Heart left ventricle (tissue), 13 donors: ENCODE data around the gene FCN1.

Source experiments
- POLR2A ChIP-seq, 2 donors: fragments of 450-650 bp; IDR thresholded peaks; one replicate each; pipeline ENCODE4 v1.6.1; 2017; ENCODE audit warnings: antibody characterized with exemption in 2 of 2, mild to moderate bottlenecking in 2 of 2, moderate library complexity in 2 of 2
- TF ChIP-seq, protein P1 (sequence below), 12 donors: fragments of 200-600 bp; sonication (generic) in 4 of 12; IDR thresholded peaks; one replicate each; pipeline versions ENCODE4 v1.5.0 to v1.8.0; 2018 to 2022; ENCODE audit warnings: antibody characterized with exemption in 12 of 12, mild to moderate bottlenecking in 5 of 12
- donor health status: ischemic (EF 13 %, LVEDD 7.1; RV severe dilation, severe dysfunction).
- donor health status: DM: no; HTN: yes; CAD: no.
- donor health status: DM: no; HTN: no; CAD: no.
- donor health status: ischemic (EF 25% LVEDD 6.9; RV normal size, moderate dysfunction).
- donor health status: ischemic (EF 25% LVEDD 5.7; RV mildly dilated, moderate dysfunction).
- donor health status: ischemic (EF 35%, LVEDD 5.7; RV mildly dilated, moderate dysfunction).
- donor health status: nonischemic (EF 11% LVEDD 7.7; RV severe dilation, severe dysfunction).
- donor health status: DM: yes; HTN: yes; CAD: no.
- donor health status: PGD.
- donor health status: ischemic (EF 29% LVEDD 5.4; RV normal size, mild dysfunction).
- donor health status: nonischemic (EF 23%, LVEDD 6.1; RV moderate dilation, normal function).

DNA sequence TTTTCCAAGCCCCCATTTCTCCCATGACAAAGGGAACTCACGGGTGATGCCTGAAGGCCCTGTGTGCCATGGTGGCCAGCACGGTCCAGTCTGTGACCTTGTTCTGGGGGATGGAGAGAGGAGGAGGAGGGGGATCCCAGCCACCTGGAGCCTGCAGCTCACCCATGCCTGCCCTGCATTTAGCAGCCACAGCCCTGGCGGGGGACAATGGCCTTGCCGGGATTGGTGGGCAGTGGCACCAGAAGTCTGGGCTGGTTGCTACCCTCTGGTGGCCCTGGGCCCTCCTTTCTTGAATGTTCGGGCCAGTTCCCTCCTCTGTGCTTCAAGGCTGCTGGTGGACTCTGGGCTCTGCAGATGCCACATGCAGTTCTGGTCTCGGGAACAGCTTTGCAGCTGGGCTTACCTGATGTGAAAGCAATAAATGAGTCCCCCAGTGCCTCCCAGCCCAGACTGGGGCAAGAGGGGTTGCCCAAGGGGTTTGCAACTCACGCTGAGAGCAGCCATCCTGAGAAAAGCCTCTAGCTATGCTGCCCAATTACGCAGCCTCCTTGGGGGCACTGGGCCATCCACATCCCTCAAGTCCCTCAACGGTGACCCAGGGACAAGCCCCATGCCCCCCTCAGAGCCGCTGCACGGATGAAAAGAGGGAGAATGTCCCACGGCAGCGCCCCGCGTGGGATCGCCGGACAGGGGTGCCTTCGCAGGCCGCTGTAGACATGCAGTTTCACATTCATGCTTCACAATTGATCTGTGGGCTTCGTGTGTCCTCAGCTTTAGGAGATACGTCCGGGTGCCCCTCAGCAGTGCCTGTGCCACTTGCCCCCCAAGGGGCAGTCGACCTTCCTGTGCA, 49.2 kb upstream of the FCN1 start:
- TF ChIP-seq, protein P1, sequence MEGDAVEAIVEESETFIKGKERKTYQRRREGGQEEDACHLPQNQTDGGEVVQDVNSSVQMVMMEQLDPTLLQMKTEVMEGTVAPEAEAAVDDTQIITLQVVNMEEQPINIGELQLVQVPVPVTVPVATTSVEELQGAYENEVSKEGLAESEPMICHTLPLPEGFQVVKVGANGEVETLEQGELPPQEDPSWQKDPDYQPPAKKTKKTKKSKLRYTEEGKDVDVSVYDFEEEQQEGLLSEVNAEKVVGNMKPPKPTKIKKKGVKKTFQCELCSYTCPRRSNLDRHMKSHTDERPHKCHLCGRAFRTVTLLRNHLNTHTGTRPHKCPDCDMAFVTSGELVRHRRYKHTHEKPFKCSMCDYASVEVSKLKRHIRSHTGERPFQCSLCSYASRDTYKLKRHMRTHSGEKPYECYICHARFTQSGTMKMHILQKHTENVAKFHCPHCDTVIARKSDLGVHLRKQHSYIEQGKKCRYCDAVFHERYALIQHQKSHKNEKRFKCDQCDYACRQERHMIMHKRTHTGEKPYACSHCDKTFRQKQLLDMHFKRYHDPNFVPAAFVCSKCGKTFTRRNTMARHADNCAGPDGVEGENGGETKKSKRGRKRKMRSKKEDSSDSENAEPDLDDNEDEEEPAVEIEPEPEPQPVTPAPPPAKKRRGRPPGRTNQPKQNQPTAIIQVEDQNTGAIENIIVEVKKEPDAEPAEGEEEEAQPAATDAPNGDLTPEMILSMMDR (IDR thresholded peaks at IDR 0.05) = no peak
- TF ChIP-seq POLR2A (IDR thresholded peaks at IDR 0.05) = no peak
